ENCODE results near the gene PPP1R14D. TPM values are rescaled to one million over a fixed set of nuclear protein-coding genes. Genes with fewer than 3 reads are reported as not detected.

The PPP1R14D gene
- total and polyA plus RNA-seq, 2 of the 8 experiments (the other 6 are each of a cell fraction or from before 2014, with no cell fraction given), result not detected

GRCh38 chr15:40776537-40777141 lies 51.9 kb downstream of the PPP1R14D start:
- H4K5ac ChIP-seq (ENCODE audit: insufficient read length, low read depth, low read length), result no peak overlapping the region
- no peak overlapping the region for H2BK5ac ChIP-seq (ENCODE audit: low read depth, low read length)
- H3K4me2 ChIP-seq (ENCODE audit: insufficient read depth in 1 of 2, low read depth in 2 of 2, low read length in 2 of 2), result no peak overlapping the region
- H2BK20ac ChIP-seq (ENCODE audit: low read length), result no peak overlapping the region
- H2BK12ac ChIP-seq (ENCODE audit: low read depth, low read length), result no peak overlapping the region
- no peaks in the 10 kb centered on the region for H3K4me1 ChIP-seq (replicated peaks in 1 of 4; ENCODE audit: control insufficient read depth in 3 of 4, insufficient read depth in 4 of 4, low read length in 3 of 4)
- peaks cover 0 to 20% (median 6%) of the 10 kb centered on the region in 4 experiments; a peak in 4 of 8 replicates for H3K36me3 ChIP-seq (ENCODE audit: control insufficient read depth in 2 of 4, insufficient read depth in 4 of 4, low read length in 3 of 4)
- no peak overlapping the region for H3K18ac ChIP-seq (ENCODE audit: extremely low read depth, low read length)
- no peak overlapping the region for H4K8ac ChIP-seq (ENCODE audit: extremely low read depth, insufficient read depth, low read length)
- H3K27me3 ChIP-seq (replicated peaks in 1 of 4; ENCODE audit: control insufficient read depth in 3 of 4, extremely low read depth in 1 of 4, insufficient read depth in 3 of 4, low read length in 3 of 4), result no peaks in the 10 kb centered on the region
- POLR2A ChIA-PET (ENCODE audit: partially characterized antibody), result interaction anchor here (0.7 to 1.6 kb wide), 2 partner anchors 10 to 13 kb away, joined by 3 to 4 read pairs; no protein-coding TSS in a partner anchor
- H2AK5ac ChIP-seq (ENCODE audit: low read depth, low read length), result no peak overlapping the region
- DNase-seq (ENCODE audit: low read depth in 1 of 2, low spot score in 2 of 2) (no peak), FAIRE-seq (no peak)
- H3K14ac ChIP-seq (ENCODE audit: insufficient read length), result no peak overlapping the region
- CTCF ChIA-PET (ENCODE audit: partially characterized antibody), result interaction anchor here (0.7 to 1.7 kb wide), 8 partner anchors 9 to 141 kb away, joined by 3 to 10 read pairs (median 4); no protein-coding TSS in a partner anchor
- H3K23me2 ChIP-seq (ENCODE audit: low read depth, low read length), result no peaks in the 10 kb centered on the region
- H2BK15ac ChIP-seq (ENCODE audit: low read length), result no peak overlapping the region
- WGBS, 2 experiments (ENCODE audit: extremely low coverage in 1 of 2, insufficient coverage in 1 of 2, insufficient read length in 1 of 2, insufficient replicate concordance in 2 of 2, low coverage in 1 of 2, low lambda C conversion rate in 2 of 2, missing lambda C conversion rate in 1 of 2), result 93% methylated on average over 11 of the region's 11 CpGs; no CpG with 5 or more reads in 1 of the 2 experiments
- no peaks in the 10 kb centered on the region for H3K79me1 ChIP-seq (ENCODE audit: low read depth, low read length)
- H3K23ac ChIP-seq (ENCODE audit: insufficient read length), result no peak overlapping the region
- H3K56ac ChIP-seq (replicated peaks; ENCODE audit: insufficient read length, low read depth, low read length), result no peak overlapping the region
- H4K20me1 ChIP-seq (replicated peaks in 1 of 2; ENCODE audit: control insufficient read depth in 1 of 2, insufficient read depth in 2 of 2, low read length in 2 of 2), result peaks cover 0 to 3% of the 10 kb centered on the region in 2 experiments
- no peak overlapping the region for H3K4me3 ChIP-seq (ENCODE audit: extremely low read depth in 1 of 4, insufficient read depth in 2 of 4, low read depth in 3 of 4, low read length in 4 of 4)
- no peak overlapping the region for H3K4ac ChIP-seq (replicated peaks; ENCODE audit: insufficient read length, low read depth, low read length)
- no peak overlapping the region for H2AFZ ChIP-seq (ENCODE audit: low read length)
- H3K9ac ChIP-seq (replicated peaks in 1 of 4; ENCODE audit: extremely low read depth in 1 of 4, low read depth in 3 of 4, low read length in 3 of 4), result no peak overlapping the region
- no peak overlapping the region for H3K27ac ChIP-seq (ENCODE audit: low read depth, low read length)
- H4K91ac ChIP-seq (replicated peaks; ENCODE audit: insufficient read length, low read length), result no peak overlapping the region
- no peaks in the 10 kb centered on the region for H3K79me2 ChIP-seq (ENCODE audit: control insufficient read depth in 1 of 2, insufficient read depth in 2 of 2, low read length in 2 of 2)
- no peaks in the 10 kb centered on the region for H3K9me3 ChIP-seq (ENCODE audit: insufficient read depth in 2 of 2, low read depth in 1 of 2, low read length in 1 of 2)
- no peak overlapping the region for H2BK120ac ChIP-seq (replicated peaks; ENCODE audit: low read depth, low read length)
- TF ChIP-seq SP2 (IDR thresholded peaks at IDR 0.05; ENCODE audit: low read length) (no peak), TAF1 (IDR thresholded peaks at IDR 0.05; ENCODE audit: low read depth, low read length) (no peak), POLR2A (IDR thresholded peaks at IDR 0.05; ENCODE audit: control extremely low read depth in 1 of 2, low read depth in 2 of 2, low read length in 2 of 2) (no peak), RNF2 (IDR thresholded peaks at IDR 0.05; ENCODE audit: borderline replicate concordance, low read depth, low read length, missing control alignments, poor library complexity, severe bottlenecking) (no peak), SIN3A (conservative IDR thresholded peaks at IDR 0.05 in 1 of 2, IDR thresholded peaks at IDR 0.05 in 1 of 2; ENCODE audit: low read depth in 1 of 2, low read length in 2 of 2) (no peak), YY1 (IDR thresholded peaks at IDR 0.05; ENCODE audit: low read depth, low read length) (no peak), SUZ12 (IDR thresholded peaks at IDR 0.05; ENCODE audit: low read length) (no peak), GABPA (IDR thresholded peaks at IDR 0.05; ENCODE audit: borderline replicate concordance, insufficient read depth, low read length) (no peak), CHD1 (IDR thresholded peaks at IDR 0.05; ENCODE audit: low read depth, low read length) (no peak), RAD21 (IDR thresholded peaks at IDR 0.05 in 1 of 2, conservative IDR thresholded peaks at IDR 0.05 in 1 of 2; ENCODE audit: low read depth in 2 of 2, low read length in 2 of 2) (no peak), RFX5 (IDR thresholded peaks at IDR 0.05; ENCODE audit: borderline replicate concordance, low read depth, low read length) (no peak), GTF2F1 (IDR thresholded peaks at IDR 0.05; ENCODE audit: borderline replicate concordance, low read depth, low read length) (no peak), SIRT6 (IDR thresholded peaks at IDR 0.05; ENCODE audit: low read length) (no peak)
